GM04504 (cell line): ENCODE measurements around the gene RBMS1.
A peak's percentile ranks its signal among the peaks of the same experiment; 100 is the strongest.

ENCODE experiments used
- DNase-seq: peaks from one replicate; pipeline ENCODE4 v3.0.0-alpha.2; 2012; ENCODE audit warnings: low read depth

The RBMS1 gene

DNA sequence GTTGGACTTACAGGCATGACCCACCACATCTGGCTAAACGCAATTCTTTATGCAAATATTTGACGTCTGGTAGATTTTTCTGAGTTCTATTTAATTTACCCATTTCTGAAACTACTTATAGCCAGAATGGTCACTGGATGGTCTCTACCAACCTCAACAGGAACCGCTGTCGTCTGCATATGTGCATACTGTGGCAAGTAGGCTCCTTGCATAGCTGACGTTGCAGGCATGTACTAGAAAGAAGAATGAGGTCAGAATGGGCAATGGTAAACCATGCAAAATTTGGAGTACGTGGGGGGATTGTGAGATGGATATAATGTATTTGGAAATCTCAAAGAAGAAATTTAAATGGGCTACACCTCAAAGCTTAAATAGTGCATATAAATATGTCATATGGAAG is 216.5 kb downstream of the RBMS1 start:
- no peak for DNase-seq

DNA sequence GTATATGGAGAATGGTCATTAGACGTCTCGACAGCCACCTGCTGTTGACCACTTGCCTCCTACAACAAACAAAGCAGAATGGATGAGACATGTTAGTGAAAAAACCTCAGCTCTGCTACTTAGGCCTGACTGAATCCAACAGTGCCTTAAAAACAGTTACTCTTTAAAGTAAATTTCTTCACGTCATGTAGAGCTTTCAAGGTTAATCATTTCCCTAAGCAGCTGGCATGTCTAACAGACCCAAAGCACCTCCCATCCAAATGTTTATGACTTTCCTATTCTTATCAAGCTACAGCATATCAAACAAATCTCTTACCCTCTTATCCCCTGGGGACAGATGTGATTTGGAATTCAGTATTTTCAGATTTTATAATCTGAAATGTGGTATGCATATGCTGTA is 218.0 kb downstream of the RBMS1 start:
- DNase-seq = no peak

DNA sequence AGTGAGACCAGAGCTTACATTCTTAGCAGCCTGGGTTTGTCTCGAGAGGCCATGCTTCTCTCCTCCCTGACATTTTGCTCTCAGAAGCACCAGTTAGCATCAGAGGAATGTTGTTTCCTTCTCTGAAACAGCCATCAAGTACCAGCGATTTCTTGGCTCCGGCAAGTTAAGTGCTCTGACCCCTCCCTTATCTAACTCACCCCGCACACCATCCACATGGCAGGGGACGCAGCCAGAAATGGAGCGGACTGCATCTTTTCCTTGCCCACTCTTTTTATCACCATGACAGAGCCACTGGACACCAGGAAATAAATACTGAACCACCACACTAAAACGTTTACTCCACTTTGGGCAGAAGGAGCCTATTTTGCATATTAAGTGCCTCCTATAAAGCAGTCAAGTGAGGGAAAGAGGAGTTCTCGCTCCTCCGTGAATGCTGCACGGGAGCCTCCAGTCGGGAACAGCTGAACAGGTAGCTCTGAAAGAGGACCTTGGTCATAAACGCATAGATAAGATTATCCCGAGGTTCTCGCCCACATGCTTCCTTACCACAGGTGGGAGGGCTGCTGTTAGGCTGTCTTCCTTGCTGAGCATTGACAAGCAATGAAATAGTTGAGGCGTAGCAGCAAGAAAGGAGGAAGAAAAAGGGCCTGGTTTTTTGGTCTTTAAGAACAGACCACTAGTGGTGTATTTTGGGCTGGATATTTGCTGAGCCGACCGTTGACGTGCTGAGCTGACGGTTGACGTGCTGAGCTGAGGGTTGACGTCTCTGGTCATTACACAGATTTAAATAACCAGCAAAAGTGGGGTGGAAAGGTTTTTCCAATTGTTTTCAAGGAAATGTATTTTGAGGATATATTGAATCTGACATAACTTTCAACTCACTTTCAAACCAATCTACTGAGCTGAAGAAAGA is 222.2 kb downstream of the RBMS1 start:
- DNase-seq = no peak

DNA sequence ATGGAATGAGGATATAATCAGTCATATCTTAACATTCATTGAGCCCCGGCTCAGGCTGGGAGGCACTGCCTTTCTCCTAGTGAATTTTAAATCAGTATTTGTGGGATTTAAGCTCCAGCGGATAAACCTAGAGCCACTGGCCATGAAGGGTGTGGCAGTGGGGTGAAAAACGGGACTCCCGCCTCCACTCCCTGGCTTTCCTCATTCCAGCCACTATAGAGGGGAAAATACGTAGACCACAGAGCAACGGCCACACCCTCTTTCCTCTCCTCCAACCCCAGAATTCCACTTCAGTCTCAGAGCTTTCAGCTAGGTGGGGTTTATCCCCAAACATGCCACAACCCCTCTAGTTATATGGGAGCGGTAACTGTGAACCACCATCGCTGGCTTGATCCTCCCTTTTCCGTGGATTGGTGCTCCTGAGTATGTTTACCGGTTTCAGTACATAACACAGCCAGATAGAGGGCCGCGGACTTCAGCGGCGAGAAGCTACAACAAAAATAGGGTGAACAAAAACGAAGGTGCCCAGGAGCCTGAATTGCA is 223.0 kb downstream of the RBMS1 start:
- no peak for DNase-seq

DNA sequence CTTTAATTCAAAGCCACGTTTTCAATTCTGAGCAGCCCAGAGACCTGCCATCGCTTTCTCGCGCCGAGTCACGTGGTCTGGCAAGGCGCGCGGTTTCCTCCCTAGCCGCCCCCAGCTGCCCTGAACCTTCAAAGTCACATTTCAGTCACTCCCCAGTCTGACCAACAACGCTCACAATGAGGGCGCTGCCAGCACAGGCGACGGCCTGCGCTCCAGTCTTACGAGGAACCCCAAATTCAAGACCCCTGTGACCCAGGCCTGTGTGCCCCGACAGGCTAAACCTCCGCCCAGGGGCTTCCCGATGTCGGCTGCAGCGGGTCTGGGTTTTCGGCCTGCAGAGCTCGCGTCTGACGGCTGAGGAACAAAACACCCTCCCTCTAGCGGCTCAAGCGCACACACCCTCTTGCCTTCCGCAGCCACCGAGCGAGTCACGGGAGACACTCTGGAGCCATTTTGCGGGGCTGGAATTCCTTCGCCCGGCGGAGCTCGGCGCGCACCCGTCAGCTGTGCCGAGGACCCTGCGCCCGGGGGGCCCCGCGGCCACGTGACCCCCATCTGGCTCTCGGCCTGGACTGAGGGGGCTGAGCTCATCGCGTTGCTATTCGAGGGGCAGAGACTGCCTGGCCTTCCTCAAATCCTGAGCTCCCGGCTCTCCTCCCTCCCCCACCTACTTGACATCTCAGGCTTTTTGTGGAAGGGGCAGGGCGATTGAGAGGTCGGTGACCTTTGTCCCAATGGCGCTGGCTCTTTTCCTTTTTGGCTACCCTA is 223.6 kb downstream of the RBMS1 start:
- peak; percentile 86 for DNase-seq

DNA sequence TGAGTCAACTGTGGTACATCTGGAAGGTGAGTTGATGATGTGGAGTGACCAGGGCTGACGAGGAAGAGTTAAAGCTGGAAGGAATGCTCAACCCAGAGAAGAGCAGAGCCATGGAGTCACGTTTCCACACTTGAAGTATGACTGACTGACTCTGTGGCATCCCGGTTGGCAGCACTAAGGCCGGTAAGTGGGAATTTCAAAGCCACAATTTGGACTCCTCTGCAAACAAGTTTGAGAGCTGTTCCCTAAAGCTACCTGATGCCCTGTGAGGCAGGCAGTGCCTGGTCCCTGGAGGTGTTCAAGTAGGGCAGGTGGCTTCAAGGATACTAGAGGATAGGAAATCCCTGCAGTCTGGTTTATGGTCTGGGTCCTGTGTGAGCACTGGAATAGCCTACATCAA is 224.2 kb downstream of the RBMS1 start:
- no peak for DNase-seq

DNA sequence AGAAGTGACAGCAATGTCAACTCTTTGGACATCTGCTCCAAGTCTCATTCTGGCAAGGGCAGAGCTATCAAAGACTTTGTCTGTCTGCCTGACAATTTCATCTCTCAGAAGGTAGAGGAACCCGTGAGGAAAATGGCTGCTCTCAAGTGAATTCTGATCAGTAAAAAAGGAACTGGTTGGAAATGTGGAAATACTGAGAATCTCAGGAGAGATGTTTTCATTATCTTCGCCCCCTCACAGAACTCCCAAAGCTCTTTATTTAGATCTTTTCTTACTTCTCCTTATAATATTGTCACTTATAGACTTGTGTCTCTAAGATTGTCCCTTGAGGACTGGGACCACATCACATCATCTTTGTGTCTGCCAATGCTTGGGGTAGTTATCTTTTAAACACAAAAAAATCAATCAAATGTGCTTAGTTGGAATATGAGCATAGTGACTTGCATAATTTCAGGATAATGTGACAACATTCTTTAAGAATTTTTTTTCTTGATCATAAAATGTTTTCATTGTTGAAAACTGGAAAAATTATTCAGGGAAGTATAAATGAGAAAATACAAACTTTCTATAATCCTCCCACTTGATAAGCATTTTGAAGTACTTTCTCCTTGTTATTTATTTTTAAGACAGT is 225.3 kb downstream of the RBMS1 start:
- no peak for DNase-seq

DNA sequence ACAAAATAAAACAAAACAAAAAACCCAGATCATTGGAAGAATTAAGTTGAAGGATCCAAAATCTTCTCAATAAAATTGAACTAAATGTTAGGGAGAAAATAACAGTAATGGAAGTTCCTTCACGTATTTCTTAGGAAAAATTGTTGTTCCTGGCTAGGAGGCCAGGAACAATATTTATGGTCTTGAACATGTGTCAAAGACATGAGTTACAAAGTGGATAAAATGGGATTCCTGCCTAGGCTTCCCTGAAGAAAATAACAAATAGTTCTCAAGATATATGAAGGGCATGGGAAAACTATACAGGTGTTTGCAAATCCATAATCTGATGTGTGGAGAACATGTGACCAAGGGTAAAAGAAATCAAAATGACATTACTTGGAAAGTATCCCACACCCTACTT is 225.9 kb downstream of the RBMS1 start:
- DNase-seq = no peak

DNA sequence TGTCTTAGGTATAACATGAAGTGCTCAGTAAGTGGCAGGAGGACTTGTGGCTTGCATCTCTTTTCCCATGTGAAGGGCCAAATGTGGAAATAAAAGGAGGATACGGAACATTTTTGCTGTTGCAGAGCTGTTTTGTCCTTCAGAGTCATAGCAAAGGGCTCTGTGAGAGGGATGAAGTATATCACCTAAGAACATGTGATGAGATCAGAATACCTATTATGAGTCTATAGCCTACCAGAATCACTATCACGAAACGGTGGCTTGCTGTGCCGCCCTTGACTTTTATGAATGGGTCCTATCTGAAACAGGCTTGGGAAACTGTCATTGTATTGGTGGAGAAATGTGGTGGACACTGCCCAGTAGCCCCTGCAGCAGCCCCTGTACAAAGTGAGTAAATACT is 226.6 kb downstream of the RBMS1 start:
- no peak for DNase-seq

DNA sequence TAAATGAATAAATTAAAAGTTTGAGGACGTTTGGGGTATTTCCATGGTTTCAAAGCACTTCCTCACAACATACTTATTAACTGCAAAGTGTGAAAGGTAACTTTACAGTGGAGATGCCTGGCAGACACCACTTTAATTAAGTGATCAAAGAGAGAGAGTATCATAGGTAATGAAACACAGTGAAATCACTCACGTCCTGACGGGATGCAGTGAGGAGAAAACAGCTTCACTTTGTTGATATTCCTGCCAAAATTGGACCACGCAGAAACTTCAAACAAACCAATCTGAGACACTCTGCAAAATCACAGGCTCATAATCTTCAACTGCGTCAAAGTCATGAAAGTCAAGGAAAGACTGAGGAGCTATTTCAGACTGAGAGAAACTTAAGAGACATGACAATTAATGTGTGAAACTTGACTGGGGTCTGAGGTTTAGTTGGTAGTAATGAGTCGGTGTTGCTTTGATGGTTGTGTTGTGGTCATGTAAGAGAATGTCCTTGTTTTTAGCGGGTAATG is 227.5 kb downstream of the RBMS1 start:
- no peak for DNase-seq

DNA sequence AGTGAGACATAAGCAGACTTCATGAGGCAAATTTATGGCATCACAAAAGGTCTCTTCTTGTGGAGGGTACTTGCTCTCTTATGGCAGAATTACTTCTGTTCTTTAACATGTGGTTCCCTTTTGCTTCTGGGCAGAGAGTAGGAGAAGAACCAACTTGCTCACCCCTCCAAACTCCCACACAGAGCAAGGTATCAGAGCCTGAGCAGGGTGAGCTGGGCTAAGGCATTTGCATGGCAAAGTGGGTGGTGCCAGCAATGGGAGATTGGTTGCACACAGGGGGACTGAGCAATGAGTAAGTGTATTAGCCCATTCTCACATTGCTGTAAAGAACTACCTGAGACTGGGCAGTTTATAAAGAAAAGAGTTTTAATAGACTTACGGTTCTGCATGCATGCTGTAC is 229.3 kb downstream of the RBMS1 start:
- DNase-seq = no peak

DNA sequence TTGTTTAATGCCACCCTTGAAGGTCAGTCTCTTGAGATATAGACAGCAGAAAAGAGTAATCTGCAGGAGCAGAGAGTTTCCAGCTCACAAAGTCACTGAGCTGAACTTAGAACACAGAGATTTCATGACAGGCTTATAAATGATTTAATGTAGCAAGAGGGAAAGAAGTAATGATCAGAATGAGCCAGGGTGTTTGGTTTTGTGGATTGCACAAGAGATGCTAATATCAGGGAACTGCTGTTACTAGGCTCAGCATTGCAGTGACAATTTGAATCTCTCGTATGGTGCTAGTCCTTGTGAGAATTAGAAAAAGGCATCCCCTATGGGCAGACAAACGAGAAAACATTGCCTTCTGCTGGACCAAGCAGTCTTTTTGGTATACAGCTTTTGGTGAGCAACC is 231.9 kb downstream of the RBMS1 start:
- DNase-seq = no peak

DNA sequence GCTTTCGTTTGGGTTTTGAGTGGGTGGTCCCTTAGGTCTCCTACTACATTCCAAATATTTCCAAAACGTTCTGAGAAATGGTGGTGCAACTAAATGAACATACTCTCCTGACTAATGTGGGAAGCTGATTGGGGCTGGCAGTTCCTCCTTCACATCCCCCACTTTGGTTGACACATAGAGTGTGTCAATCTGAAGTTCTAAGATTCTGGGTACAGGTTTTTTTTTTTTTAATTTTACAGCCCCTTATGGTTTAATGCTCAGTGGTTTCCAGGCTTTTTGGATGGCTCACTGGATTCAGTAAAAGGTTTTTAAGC is 235.2 kb downstream of the RBMS1 start:
- DNase-seq = no peak

DNA sequence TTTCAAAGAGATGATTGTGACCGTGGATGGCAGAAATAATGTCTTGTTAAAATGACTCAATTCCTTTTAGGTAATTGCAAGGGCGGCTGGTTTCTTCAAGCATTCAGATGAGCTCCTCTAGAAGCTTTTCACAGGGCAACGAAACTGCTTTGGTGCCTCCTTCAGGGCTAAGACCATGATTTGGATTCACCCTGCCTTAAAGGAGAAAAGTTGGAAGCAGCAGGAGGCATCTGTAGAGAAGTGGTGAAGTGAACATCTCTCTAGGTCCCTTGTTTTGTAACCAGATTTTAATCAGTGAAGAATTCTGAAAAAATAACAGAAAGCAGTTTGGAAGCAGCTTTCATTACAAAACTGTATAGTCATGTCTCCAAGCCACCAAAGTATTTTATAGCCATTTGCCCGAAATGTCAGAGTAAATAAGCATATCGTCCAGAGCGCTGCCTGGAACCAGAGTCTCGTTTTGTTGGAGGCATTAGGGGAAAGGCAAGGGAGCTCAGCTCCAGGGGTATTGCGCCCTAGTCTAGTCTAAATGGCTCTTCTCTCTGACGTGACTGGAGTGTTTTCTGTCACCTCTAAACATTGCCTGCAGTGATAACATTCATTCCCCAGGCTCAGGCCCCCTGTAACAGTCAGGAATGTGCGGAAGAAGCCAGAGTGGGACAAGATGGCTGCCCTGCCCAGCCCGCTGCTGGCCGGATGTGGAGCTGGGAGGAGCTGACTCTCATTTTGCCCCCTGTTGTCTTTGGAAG is 235.7 kb downstream of the RBMS1 start:
- DNase-seq = no peak

DNA sequence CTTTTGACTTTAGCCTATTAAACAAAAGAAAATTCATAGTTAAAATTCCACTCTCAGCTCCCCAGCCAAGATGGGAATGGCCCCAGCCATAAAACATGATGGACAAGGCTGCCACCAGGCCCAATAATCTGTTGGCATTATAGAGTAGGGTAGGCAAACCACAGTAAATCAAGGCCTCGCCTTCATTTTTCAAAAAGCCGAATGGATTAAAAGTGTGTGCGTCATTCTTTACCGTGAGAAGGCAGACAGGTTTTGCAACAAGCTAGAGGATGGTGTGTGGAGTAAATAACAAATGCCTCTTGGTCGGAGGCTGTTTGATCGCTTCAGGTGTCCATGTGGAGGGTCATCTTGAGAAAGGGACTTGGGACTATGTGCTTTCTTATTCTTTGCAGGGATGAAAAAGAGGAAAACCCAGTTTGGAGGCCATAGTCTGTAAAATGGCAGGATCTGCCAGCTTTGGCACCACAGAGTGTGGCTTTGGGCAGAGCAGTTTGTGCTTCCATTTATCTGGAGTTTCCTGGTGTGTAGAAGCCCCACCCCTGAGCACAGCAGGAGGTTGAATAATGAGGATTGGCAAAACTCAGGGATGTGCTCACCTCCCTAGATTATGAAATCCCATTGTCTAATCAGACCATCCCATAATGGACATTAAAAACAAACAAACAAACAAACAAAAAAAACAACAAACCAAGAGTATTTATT is 236.4 kb downstream of the RBMS1 start:
- DNase-seq = no peak

DNA sequence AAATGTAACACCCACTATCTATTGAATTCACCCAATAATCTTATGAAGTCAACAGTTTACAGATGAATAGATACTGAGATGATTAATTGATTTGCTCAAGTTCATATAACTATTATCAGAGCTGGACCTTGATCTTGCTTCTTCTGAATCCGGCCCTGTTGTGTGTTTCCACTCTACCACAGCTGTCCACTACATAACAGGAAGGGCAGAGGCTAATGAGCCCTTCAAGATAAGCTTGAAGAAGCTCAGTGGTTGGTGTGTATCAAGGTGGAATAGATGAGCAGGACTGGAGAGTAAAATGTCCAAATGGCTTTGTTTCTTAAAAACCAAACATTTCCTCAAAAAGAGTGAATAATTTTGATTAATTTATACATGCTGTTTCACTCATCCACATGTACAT is 237.1 kb downstream of the RBMS1 start:
- no peak for DNase-seq

DNA sequence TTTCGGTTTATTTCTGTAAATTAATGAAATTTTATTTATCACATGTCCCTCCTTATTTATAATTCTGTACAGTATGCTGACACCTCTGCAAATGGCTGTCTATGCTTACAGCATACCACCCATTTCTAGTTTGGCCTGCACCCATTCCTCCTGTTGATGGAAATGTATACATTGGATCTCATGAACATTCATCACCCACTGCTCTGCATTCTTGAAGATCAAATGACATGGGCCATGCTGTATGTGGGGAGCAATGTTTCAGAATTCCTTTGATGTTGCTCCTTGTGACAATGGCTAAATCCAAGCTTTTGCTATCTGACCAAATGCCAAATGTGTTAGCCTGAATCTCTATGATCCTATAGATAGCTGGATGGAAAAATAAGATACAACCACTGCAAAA is 238.2 kb downstream of the RBMS1 start:
- DNase-seq = no peak

DNA sequence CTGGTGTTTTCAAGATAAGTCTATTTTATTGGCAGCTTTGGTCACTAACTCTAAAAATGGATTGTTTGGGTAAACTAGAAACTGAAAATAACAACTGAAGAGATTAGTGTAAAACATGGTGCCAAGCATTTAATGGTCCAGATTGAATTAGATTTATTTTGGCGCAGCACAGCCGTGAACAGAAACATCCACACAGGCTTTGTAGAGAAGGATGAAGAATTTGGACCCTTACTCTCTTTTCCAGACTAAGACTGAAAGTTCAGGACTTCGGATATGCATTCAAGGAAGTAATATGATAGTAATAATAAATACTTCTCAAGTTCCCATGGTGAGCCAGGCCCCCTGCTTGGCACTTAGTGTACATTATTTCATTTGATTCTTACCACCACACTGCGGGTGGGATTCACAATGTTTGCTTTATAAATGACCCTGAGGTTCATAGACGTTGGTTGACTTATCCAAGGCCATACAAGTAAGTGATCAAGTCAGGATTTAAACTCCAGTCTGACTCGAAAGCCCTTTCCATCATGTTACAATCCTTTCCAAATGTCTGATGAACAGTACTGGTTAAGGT is 239.3 kb downstream of the RBMS1 start:
- DNase-seq = no peak

DNA sequence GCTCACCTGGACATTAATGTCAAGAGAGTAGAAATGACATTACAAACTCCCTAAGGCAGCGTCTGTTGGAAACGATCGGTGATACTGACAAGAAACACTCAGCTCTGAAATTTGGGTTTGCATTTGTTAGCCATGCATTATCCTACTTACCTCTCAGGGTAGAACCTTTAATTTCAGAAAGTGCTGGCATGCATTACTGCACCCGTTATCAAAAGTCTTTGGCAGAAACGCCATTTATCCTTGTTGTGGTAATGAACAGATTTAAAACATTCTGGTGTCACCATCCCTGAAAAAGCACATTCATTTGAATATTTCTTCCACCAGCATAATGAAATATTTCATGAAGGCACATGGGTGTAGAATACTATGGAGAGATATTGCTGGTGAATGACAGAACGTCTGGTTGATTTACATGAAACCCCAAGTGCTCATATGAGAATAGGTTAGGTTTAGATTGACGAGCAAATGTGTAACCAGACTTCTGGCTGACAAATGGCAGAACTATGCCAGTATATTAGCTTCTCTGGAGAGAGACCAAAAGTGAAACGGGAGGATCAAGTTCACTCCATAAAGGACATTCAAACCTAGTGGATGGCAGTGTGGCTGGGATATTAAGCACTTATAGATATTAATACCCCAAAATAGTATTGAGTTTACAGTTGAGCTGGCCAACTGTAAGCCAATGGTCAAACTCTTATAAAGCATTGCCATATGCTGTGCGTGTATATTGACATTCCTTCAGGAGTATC is 240.0 kb downstream of the RBMS1 start:
- no peak for DNase-seq

DNA sequence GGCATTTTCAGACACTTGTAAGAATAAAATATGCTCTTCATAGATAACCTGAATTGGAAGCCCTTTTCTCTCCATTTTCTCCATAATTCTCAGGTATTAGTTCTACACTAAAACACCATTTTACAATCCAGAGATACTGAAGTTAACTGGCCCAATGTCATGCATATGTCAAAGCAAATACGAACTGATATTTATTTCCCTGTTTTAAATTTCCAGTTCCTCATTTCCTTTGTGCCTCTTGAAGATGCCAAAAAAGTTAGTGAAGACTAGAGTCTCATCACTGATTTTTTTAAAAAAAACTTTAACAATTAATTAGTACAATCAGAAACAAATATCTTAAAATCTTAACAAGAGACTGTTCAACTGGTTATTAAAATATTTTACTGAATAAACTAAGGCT is 240.7 kb downstream of the RBMS1 start:
- no peak for DNase-seq
